Hematopoietic multipotent progenitor cell treated with erythropoietin and hydrocortisone succinate and interleukin-3 and kit ligand, for 17 days (in vitro differentiated cells): ENCODE measurements around the gene TOLLIP.
"Not testable (repeated sequence)": the region's sequence is repeated elsewhere in the genome, so short reads cannot be mapped to it uniquely, and the experiment has no call there.

Experiments
- DNase-seq: peaks from one replicate; pipeline ENCODE4 v3.0.0-alpha.2; 2015; ENCODE audit warnings: low spot score

The TOLLIP gene

DNA sequence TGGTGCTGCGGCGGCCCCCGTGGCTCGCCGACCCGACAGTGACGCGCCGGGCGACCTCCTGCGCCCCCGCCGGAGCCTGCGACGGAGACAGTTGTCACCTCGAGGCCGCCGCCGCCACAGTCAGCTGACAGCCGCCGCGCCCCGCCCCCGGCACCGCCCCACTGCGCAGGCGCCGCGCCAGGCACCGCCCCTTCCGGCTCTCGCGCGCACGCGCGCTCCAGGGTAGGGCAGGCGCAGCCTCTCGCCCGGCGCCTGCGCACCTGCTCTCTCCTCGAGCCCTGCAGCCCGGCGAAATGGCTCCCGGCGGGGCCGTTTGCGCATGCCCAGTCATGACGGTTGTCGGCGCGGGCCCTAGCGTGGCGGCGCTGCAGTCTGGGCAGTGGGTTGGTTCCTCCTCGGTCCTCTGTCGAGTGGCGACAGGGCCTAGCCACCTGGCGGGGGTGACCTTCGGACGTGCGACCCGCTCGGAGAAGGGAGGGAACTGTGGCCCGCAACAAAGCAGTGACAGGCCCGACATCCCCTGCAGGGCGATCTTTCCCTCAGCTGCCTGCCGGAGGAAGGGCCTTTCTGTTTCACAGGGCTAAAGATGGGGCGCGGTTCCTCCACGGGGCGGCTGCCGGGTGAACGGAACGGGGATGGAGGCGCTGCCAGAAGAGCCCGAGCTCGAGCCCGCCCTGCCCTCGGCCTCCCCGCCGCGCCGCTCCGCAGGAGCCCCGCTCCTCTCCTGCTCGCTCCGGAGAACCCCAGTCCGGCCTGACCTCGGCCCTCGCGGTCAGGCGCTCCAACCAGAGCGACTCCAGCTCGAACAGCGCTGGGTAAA lies at the start of gene TOLLIP:
Gene TOLLIP, minus strand, starts transcription at position 135 of the 820 bp plus-strand sequence. Its CDS starts 134 bp downstream, at position 1.
- DNase-seq: peak; percentile 98

DNA sequence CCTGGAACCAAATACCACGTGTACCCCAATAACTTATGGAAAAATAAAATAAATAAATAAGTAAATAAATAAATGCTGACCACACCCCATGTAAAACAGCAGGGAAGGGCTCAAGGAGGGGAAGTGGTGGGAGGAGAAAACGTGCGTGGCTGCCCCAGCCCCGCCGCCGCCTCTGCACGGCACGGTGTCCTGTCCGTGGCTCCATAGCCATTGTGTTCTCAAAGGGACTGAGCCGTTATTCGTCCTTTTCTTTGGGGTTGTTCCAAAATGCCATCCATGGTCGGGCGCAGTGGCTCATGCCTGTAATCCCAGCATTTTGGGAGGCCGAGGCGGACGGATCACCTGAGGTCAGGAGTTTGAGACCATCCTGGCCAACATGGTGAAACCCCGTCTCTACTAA lies 49.5 kb upstream of the TOLLIP start:
- DNase-seq: not testable (repeated sequence)

DNA sequence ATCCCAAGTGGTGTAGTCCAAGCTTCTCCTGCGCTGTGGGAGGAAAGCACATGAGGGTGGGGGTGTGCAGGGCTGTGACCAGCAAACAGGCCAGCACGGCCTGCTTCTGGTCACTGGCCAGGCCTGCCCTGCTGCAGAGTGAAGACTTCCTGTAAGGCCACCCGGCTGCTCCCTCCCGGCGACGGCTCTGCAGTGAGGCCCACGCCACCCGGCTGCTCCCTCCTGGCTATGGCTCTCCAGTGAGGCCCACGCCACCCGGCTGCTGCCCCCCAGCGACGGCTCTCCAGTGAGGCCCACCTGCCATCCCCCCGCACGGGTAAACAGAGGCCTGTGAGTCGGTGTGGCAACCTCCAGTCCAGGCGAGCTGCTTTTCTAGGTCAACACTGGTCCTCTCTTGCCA lies 48.9 kb upstream of the TOLLIP start:
- DNase-seq: no peak

DNA sequence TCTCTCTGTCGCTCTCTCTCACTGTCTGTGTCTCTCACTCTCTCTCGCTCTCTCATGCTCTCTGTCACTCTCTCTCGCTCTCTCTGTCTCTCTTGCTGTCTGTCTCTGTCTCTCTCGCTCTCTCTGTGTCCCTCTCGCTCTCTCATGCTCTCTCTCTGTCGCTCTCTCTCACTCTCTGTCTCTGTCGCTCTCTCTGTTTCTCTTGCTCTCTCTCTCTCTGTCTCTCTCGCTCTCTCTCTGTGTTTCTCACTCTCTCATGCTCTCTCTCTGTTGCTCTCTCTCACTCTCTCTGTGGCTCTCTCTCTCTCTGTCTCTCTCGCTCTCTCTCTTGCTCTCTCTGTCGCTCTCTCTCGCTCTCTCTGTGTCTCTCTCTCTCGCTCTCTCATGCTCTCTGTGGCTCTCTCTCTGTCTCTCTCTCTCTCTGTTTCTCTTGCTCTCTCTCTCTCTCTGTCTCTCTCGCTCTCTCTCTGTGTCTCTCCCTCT lies 47.1 kb upstream of the TOLLIP start:
- no peak for DNase-seq

DNA sequence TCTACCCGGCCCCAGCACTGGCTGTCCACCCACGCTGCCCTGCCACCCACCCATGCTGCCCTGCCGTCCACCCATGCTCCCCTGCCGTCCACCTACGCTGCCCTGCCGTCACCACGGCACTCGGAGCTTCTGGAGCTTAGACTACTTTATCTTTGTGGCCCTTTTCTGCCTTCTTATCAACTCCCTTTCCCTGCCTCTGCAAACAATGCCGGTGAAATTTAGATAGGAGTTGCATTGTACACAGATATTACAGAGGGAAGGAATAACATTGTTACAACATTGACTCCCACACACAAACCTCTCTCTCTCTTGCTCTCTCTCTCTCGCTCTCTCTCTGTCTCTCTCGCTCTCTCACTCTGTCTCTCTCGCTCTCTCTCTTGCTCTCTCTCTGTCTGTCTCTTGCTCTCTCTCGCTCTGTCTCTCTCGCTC lies 46.6 kb upstream of the TOLLIP start:
- DNase-seq: no peak

DNA sequence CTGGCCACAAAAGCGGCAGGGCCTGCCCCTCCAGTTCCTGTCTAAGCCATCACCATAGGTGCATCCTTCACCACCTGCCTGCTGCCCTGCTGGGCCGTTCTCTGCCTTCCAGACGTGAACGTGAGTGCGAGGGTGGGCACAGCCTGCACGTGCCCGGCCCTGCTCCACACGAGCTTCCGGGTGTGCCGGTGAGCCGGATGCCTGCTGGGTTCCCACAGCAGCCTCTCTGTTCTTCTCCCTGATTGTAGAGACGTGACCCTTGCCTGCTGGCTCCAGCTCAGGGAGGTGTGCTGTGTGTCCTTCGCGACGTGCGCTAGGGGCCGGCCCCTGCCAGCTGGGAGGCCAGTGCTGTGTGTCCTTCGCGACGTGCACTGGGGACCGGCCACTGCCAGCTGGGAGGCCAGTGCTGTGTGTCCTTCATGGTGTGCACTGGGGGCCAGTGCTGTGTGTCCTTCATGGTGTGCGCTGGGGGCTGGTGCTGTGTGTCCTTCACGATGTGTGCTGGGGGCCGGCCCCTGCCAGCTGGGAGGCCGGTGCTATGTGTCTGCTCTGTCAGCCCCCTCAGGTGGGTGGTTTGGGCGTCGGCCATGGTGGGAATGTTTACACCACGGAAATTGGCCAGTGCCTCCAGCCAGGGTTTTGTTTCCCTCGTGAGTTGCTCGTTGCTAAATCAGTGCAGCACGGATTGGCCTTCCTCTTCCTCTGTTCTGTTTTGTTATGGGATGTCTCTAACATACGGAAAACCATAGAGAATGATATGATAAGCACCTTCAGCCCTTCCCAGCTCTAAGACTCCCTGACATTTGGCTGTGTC lies 44.9 kb upstream of the TOLLIP start:
- DNase-seq: no peak

DNA sequence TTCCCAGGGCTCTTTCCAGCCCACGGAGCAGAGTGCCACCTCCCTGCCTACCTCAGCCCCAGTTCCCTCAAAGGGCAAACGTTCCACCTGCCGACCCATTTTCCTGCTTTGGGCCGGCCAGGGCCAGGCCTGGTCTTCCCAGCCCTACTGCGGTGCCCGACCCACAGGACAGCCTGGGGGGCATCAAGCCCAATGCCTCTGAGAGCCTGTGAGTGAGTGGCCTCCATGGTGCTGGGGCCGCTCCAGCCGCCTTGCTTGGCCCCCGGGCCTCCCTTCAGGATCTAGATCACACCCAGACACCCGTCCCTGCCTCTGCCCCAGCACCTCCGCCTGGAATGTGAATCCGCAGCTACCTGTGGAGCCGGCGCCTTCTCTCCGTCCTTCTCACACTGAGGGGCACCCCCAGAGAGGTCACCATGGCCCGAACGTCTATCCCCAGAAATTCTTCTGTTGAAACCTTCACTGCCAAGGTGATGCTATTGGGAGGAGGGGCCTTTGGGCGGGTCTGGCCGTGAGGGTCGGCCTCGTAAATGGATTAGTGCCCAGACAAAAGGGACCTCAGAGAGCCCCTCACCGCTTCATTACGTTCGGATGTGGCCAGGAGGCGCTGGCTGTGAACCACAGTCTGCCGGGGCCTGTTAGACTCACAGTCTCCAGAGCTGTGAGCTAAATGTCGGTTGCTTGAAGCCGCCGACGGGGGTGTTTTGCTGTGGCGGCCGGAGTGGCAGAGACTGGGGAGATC lies 44.1 kb upstream of the TOLLIP start:
- no peak for DNase-seq

DNA sequence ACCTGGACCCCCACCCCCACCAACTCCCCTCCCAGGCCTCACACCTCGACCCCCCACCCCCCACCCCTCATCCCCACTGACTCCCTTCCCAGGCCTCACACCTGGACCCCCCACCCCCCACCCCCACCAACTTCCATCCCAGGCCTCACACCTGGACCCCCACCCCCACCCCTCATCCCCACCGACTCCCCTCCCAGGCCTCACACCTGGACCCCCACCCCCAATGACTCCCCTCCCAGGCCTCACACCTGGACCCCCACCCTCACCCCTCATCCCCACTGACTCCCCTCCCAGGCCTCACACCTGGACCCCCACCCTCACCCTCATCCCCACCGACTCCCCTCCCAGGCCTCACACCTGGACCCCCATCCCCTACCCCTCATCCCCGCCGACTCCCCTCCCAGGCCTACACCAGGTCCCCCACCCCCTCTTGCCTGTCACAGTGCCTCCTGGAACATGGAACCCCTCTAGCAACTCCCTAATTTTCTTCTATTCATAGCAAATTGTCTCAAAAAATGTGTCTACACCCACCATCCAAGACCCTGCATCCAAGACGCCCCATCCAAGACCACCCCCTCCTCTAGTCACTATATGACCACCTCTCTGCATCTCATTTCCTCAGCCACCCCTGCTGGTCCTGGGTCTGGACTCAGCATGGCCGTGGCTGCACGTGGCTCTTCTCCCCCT lies 43.4 kb upstream of the TOLLIP start:
- DNase-seq: no peak

DNA sequence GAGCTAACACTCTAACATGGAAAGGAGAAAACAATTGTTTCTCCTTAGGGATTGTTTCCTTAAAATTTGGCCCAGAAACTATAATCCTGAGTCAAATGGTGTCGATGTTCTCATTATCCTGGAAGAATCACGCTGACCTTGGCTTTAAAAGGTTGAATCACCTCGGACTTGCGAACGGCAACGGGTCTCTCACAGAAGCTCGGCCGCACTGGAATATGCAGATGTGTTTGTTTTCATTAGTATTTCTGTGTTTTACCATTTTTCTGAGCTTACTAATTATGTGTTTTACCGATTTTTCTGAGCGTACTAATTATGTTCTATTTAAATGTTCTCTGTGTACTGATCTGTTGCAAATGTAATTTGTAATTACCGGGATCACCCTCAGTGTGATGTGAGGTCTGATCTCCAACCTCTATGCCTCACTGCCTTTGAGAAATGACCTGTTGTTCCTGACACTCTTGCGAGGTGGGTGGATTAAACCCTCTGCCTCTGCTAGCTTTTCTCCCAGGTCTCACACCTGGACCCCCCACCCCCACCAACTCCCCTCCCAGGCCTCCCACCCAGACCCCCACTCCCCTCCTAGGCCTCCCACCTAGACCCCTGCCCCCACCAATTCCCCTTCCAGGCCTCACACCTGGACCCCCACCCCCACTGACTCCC lies 42.0 kb upstream of the TOLLIP start:
- no peak for DNase-seq

DNA sequence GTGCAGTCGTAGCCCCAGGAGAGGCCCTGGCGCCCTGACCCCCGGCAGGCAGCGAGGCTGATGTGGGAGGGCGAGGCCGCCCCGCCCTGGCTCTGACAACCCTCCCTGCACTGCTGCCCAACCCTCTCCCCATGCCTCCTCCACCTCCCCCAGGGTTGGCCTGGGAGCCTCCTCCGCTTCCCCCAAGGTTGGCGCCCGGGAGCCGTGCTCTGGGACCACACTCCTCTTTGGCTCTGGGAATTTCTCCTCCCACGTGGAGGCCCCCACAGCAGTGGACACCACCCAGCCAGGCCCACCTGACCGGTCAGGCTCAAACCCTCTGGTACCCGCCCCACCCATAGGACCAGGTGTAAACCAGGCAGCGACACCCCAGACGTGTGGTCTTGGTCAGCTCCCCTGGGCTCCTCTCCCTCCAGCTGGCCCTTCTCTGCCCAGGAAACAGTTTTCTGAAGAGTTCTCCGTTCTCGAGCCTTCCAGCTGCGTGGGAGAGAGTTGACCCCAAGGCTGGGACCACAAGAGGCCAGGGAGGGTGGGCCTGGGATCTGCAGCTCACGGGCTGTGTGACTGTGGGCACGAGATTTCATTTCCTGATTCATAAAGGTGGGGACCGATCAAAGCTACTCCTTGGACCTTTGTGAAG lies 40.8 kb upstream of the TOLLIP start:
- DNase-seq: no peak

DNA sequence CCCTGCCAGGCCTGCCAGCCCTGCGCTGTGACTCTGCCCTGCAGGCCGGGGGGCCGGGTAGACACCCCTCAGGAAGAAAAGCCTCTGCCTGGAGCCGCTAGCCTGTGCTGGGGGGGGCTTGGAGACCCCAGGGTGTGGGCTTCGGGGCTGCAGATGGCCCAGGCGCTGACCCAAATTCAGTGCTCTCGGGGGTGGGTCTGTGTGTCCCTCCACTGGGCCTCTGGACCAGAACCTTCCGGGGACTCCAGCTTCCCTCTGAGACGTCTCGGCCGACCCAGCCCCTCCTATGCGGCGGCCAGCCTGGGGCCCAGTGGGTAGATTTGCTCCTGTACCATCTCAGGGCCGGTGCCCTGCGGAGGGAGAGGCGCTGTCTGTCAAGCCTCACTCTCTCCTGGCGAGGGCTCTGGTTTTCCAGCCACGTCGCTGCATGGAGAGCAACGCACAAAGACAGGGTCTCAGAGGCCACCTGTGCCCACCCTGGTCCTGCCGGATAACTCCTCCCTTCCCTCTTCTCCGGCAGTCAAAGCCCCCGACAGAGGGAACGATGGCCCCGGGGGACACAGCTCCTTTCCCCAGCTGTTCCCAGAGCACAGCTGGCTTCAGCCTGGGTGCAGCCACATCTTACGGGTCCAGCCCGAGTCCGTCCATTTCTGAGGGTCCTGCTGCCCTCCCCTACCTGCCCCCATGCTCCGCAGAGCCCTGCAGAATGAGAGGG lies 40.1 kb upstream of the TOLLIP start:
- no peak for DNase-seq

DNA sequence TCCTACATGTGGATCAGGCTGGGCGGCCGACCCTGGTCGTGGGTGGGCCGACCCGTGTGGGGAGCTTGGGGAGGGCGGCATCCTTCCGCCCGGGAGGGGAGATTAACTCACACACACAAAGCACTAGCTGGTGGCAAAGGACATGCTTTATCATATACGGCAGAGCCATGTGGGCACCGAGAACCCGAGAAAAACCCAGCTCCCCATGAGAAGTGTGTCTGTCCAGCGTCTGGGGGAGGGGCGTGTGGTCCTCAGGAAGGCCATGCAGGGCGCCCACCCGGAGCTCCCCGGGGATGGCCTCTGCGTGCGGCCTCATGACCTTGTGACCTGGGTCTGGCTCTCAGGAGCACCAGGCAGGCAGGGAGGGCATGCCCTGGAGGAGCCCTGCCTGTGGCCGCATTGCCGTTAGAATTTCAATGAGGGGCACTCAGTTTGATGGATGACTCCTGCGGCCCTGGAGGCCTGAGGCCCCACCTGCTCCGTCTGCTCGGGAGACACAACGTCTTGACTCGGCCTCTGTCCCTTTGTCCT lies 39.4 kb upstream of the TOLLIP start:
- DNase-seq: no peak

DNA sequence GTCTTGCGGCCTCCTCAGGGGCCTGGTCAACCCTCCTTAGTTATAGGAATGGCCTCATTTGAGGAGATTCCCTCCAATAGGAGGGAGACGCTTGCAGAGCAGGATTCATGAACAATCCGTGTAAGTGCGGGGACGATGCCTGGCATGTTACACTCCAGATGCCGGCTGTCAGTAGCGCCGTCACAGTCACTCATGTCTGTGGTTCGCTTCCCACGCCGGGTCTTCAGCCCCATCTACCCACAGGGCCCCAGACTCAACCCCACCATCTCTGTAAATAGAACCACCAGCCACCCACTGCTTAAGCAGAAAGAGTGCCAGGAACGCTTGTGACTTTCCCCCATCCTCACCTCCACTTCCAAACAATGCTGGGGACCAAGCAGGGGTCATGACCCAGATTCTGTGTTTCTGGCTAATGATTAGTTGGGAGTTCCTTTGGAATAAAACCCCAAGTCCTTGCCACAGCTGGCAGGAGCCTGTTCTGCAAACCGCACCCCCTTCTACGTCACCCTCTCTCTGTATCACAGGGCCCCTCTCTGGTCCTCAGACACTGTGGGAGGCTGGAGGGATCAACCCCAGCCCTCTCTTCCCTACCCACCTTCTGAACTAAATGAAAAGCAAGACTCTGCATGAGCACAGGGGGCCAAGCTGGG lies 38.8 kb upstream of the TOLLIP start:
- DNase-seq: no peak

DNA sequence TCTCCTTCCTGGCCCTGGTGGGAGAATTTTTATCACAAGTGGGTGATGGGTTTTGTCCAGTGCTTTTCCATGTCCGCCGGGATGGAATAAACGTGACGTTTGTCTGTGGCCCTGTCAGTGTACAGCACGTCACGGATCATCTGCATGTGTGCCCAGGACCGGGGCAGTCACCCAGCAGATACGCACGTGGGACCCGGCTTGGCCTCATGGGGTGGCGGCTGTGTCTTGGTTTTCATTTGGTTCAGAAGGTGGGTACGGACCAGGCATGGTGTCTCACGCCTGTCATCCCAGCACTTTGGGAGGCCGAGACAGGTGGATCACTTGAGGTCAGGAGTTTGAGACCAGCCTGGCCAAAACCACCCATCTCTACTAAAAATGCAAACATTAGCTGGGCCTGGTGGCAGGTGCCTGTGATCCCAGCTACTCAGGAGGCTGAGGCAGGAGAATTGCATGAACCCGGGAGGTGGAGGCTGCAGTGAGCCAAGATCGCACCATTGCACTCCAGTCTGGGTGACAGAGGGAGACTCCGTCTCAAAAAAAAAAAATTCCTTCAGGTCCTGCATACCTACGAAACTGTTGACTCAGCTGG lies 38.1 kb upstream of the TOLLIP start:
- not testable (repeated sequence) for DNase-seq

DNA sequence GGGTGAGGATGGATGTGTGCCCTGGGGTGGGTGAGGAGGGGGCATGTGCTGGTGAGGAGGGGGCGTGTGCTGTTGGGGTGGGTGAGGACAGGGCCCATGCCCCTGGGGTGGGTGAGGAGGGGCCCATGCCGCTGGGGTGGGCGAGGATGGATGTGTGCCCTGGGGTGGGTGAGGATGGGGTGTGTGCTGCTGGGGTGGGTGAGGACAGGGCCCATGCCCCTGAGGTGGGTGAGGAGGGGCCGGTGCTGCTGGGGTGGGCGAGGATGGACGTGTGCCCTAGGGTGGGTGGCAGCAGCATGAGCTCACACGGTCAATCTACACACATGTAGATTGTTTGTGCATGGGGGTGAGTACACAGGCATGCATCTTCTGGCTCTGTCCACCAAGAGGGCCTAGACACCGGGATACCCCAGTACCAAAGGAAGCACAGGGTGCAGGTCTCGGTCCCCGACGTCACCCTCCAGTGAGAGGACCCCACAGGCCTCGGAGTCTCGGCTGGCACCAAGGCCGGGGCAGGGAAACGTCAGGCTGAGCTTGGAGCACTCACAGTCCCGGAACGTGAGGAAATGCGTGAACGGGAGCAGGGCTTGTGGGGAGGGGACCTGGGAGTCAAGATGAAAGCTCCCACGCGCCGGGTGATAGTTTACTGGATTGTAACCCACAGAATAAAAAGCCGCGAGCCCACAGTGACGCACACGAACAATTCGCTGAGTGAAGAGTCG lies 37.4 kb upstream of the TOLLIP start:
- DNase-seq: no peak

DNA sequence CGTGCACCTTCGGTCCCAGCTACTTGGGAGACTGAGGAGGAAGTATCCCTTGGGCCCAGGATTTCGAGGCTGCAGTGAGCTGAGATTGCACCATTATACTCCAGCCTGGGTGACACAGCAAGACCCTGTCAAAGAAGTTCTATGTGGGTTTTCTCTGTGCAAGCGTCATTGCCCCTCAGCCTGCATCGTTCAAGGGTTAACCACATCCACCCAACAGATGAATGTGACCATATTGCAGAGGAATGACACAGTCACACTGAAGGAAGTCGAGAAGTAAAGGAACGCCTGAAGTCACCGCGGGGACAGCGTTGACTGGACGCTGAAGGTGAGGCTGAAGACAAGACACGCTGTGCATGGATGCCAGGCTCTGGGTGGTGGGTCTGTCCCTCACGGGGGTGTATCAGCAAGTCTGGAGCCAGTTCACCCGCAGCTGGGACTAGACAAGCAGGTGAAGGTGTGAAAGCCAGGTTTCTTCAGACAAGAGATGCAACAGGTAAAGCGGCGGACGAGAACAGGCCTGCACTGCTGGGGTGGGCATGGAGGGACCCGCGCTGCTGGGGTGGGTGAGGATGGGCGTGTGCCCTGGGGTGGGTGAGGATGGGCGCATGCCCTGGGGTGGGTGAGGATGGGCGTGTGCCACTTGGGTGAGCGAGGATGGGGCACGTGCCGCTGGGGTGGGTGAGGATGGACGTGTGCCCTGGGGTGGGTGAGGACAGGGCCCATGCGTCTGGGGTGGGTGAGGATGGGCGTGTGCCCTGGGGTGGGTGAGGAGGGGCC lies 36.5 kb upstream of the TOLLIP start:
- no peak for DNase-seq

DNA sequence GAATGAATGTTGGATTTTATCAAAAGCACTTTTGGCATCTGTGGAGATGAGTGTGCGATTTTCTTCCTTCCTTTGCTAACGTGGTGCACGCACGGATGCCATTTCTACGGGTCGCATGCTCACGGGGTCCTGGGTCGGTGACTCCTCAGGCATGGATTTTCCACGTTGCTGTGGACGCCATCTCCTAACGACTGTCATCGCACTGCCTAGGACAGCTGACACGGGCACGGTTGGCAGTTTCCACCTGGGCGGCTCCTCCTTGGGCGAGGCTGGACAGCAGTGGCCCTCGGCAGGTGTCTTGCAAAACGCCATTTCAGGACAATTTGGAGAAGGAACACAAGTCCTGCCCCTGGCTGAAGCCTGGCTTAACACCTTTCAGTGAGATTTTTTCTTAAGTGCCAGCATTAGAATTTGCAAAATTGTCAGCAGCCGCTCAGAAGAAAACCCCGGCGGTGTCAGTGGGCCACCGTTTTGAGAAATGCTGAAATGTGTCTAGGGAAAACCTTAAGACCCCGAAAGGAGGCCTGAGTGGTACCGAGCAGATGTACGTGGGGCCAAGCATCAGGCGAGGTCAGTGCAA lies 34.7 kb upstream of the TOLLIP start:
- DNase-seq: no peak
